Measurements from ENCODE around the gene TPSB2. TPM values are rescaled to one million over a fixed set of nuclear protein-coding genes. Genes with fewer than 3 reads are reported as not detected.

Gene TPSB2
- total RNA-seq, 4 donors from 2014 or later, result 7.5 to 304 (median 199) TPM

- H3K27me3 ChIP-seq, result no peaks in the 10 kb centered on the region
- peak overlapping the region in 2 of 4 donors; percentile 14 to 30 for H3K27ac ChIP-seq (replicated peaks in 1 of 4)
- no peaks in the 10 kb centered on the region for H3K9me3 ChIP-seq
- DNase-seq (ENCODE audit: extremely low spot score), result no peak
- H3K4me3 ChIP-seq, result no peak overlapping the region
- no peak for TF ChIP-seq POLR2A (IDR thresholded peaks at IDR 0.05; ENCODE audit: low read depth)
- no peak for TF ChIP-seq POLR2AphosphoS5 (IDR thresholded peaks at IDR 0.05)
- no peak for TF ChIP-seq EP300 (IDR thresholded peaks at IDR 0.05)
- TF ChIP-seq CTCF (IDR thresholded peaks at IDR 0.05), result no peak
- WGBS, result 61% methylated on average over 7 of the region's 25 CpGs
- H3K4me1 ChIP-seq, result peaks cover 0 to 33% (median 29%) of the 10 kb centered on the region in 4 donors
- intact Hi-C loops (cut with DNase I), result no loop called here
- H3K36me3 ChIP-seq, result peaks cover 0 to 48% (median 34%) of the 10 kb centered on the region in 4 donors
Measured at GRCh38 chr16:1222553-1223354, 7.2 kb downstream of the TPSB2 start.

- no peaks in the 10 kb centered on the region for H3K27me3 ChIP-seq
- intact Hi-C loops (cut with DNase I), result no loop called here
- peak overlapping the region in 3 of 4 donors; percentile 14 to 39 (median 31) for H3K27ac ChIP-seq (replicated peaks in 1 of 4)
- H3K4me1 ChIP-seq, result peaks cover 0 to 30% (median 25%) of the 10 kb centered on the region in 4 donors
- no peak overlapping the region for H3K4me3 ChIP-seq
- H3K9me3 ChIP-seq, result no peaks in the 10 kb centered on the region
- 67% methylated on average over 33 of the region's 40 CpGs for WGBS
- no peak for DNase-seq (ENCODE audit: extremely low spot score)
- TF ChIP-seq POLR2A (IDR thresholded peaks at IDR 0.05; ENCODE audit: low read depth) (no peak), POLR2AphosphoS5 (IDR thresholded peaks at IDR 0.05) (peak in 1 of 2 donors; percentile 18), EP300 (IDR thresholded peaks at IDR 0.05) (no peak), CTCF (IDR thresholded peaks at IDR 0.05) (no peak)
- peaks cover 0 to 57% (median 43%) of the 10 kb centered on the region in 4 donors for H3K36me3 ChIP-seq
Measured at GRCh38 chr16:1221628-1222552, 8.1 kb downstream of the TPSB2 start.

GRCh38 chr16:1220841-1221627 is 8.9 kb downstream of the TPSB2 start:
- WGBS, result 78% methylated on average over 30 of the region's 48 CpGs
- Histone ChIP-seq H3K9me3 (no peaks in the 10 kb centered on the region), H3K27ac (replicated peaks in 1 of 4) (peak overlapping the region; percentile 11 to 39 (median 23)), H3K27me3 (no peaks in the 10 kb centered on the region), H3K4me3 (no peak overlapping the region), H3K36me3 (peaks cover 0 to 66% (median 50%) of the 10 kb centered on the region in 4 donors), H3K4me1 (peaks cover 0 to 24% (median 18%) of the 10 kb centered on the region in 4 donors)
- no peak for DNase-seq (ENCODE audit: extremely low spot score)
- intact Hi-C loops (cut with DNase I), result no loop called here
- TF ChIP-seq POLR2AphosphoS5 (IDR thresholded peaks at IDR 0.05) (peak in 1 of 2 donors; percentile 18), EP300 (IDR thresholded peaks at IDR 0.05) (no peak)

GRCh38 chr16:1220098-1220728 is 9.8 kb downstream of the TPSB2 start:
- no peak for TF ChIP-seq POLR2A (IDR thresholded peaks at IDR 0.05; ENCODE audit: low read depth)
- TF ChIP-seq POLR2AphosphoS5 (IDR thresholded peaks at IDR 0.05), result no peak
- no peak for TF ChIP-seq EP300 (IDR thresholded peaks at IDR 0.05)
- no peak for TF ChIP-seq CTCF (IDR thresholded peaks at IDR 0.05)
- H3K36me3 ChIP-seq, result peaks cover 0 to 74% (median 58%) of the 10 kb centered on the region in 4 donors
- 89% methylated on average over 9 of the region's 55 CpGs for WGBS

More at GRCh38 chr16:1220098-1220728, 9.8 kb downstream of the TPSB2 start:
- Histone ChIP-seq H3K4me1 (peaks cover 0 to 16% (median 10%) of the 10 kb centered on the region in 4 donors), H3K27me3 (no peaks in the 10 kb centered on the region), H3K4me3 (no peak overlapping the region), H3K27ac (replicated peaks in 1 of 4) (peak overlapping the region in 1 of 4 donors; percentile 20), H3K9me3 (no peaks in the 10 kb centered on the region)
- intact Hi-C loops (cut with DNase I), result no loop called here
- no peak for DNase-seq (ENCODE audit: extremely low spot score)
